Colon (tissue), 2 donors: Measurements from ENCODE around the gene GALNT14.

ENCODE experiments used
- FAIRE-seq: peaks from 2 replicates; lab custom pipeline; 2012; peaks lifted over from hg19 to GRCh38; lab: Jason Lieb, UNC
- donor health status: control.
- donor health status: control.

The GALNT14 gene

GRCh38 chr2:31008561-31009114 is 129.6 kb downstream of the GALNT14 start:
- FAIRE-seq: no peak

GRCh38 chr2:31004257-31004656 is 134.0 kb downstream of the GALNT14 start:
- FAIRE-seq: no peak

GRCh38 chr2:31003749-31004148 is 134.5 kb downstream of the GALNT14 start:
- FAIRE-seq: no peak

GRCh38 chr2:31002537-31003150 is 135.6 kb downstream of the GALNT14 start:
- no peak for FAIRE-seq

- FAIRE-seq: no peak
Observed at GRCh38 chr2:31000970-31001369, 137.3 kb downstream of the GALNT14 start.

GRCh38 chr2:30998672-30999071 is 139.6 kb downstream of the GALNT14 start:
- no peak for FAIRE-seq

- no peak for FAIRE-seq
Observed at GRCh38 chr2:30997979-30998378, 140.3 kb downstream of the GALNT14 start.

DNA sequence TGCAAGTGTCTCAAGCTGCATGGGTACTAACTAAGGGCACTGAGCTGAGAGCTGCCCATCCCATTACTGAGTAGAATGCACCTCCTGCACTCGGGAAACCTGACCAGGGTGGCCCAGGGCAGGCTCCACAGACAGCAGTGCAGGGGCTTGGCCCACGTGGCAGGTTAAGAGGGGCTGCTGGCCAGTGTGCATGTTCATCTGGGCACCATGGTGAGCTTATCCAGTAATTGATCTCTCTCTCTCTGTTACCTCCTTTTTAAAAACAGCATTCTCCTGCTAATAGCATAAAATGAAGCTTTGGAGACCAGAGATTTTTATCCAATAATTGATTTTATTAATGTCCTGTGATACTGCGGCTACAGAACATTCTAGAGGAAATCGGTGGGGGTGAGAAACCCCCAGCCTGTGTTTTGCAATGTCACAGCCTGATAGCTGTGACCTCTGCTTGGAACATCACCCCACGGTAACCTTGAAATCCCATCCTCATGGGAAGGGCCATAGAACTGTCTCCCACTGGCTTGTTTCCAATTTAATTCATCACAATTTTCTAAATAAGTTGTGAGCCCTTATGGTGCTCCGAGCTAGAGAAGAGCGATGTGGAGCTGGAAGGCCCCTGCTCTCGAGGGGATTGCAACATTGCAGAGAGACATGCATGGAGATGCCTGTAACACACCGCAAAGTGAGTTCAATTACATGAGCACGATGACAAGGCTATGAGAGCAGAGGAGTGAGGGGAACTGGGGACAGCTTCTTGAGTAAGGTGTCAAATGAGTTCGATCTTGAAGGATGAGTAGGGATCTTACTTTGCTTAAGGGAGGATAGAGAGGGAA is 143.8 kb downstream of the GALNT14 start:
- FAIRE-seq: no peak

- FAIRE-seq: no peak
Observed at GRCh38 chr2:30992781-30993180, 145.5 kb downstream of the GALNT14 start.

DNA sequence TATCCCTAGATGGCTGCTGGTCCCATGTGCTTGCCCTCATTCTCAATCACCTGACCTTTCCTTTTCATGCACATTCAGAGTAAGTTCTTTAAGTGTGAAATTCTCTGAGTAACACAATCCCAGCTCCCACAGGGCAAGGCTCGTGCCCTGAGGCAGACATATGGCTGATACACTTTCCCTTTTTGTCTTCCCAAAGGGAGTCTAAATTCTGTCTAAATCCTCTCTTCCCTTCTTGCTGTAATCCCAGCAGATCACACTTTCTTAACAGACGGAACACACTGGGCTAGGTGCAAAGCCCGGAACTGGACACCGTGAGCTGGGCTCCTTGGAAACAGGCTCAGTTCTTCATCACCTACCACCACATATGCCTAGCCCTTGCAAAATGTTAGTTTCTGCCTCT is 147.6 kb downstream of the GALNT14 start:
- FAIRE-seq: no peak

- FAIRE-seq: no peak
Observed at GRCh38 chr2:30990176-30990575, 148.1 kb downstream of the GALNT14 start.

DNA sequence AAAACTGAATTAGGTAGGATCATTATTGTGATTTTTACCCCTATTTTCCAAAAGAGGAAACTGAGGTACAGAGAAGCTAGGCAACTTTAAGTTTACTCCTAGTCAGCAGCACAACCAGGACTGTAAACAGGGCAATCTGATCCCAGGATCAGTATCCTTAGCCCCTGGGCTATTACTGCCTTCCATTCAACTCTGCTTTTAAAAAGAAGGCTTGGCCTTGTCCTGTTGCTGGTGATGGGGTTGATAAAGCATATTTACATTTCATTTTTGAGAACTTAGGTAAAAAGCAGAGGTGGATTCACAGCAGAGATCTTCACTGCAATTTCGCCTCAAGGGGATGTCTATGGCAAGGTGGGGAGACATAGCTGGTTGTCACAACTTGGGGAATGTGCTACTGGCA is 148.5 kb downstream of the GALNT14 start:
- no peak for FAIRE-seq

- no peak for FAIRE-seq
Observed at GRCh38 chr2:30987566-30987965, 150.7 kb downstream of the GALNT14 start.

DNA sequence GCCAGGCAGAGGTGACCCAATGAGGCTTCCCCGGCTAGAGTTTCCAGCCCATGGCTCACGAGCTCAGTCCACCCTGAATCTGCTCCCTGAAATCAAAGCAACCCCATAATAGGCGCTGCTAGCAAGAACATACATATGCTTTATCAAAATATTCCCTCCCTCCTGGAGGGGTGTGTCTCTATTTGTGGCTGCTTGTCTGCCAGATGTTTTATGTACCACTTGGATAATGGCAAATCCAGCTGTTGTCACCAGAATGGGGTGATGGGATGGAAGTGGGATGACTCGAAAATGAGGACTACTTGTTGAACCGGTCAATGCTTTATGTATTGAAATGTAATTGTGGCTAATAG is 152.0 kb downstream of the GALNT14 start:
- no peak for FAIRE-seq

DNA sequence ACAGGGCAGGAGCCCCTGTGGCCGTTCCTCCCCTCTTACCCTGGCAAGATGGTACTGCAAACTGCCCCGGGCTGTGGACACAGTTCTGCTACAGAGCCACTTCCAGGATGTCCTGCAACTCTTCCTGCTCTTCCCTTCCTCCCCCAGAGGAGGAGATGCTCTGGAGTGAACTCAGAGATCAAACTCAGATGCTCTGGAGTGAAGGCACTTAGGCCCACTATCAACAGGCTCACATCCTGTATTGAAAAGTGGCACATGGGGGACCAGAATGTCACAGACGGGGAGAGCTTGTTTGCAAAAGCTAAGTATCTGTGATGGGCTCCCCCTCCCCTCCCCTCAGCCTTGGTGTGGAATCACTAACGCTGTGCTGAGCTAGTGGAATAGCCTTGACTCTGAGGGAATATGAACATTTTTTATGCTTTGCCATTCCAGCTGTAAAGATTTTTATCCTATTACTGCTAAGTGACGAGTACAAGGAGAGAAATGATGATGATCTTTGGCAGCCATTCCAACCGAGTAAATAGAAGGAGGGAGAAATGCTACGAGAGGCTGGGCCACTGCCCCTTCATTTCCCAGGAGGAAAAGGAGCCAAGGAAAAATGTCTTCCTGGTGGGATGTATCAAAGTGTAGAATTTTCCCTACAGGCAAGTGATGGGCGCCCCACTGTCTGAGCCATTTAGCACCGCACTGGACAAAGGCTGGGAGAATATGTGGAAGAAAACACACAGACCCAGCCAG is 152.6 kb downstream of the GALNT14 start:
- no peak for FAIRE-seq

GRCh38 chr2:30984148-30984547 is 154.1 kb downstream of the GALNT14 start:
- FAIRE-seq: no peak

DNA sequence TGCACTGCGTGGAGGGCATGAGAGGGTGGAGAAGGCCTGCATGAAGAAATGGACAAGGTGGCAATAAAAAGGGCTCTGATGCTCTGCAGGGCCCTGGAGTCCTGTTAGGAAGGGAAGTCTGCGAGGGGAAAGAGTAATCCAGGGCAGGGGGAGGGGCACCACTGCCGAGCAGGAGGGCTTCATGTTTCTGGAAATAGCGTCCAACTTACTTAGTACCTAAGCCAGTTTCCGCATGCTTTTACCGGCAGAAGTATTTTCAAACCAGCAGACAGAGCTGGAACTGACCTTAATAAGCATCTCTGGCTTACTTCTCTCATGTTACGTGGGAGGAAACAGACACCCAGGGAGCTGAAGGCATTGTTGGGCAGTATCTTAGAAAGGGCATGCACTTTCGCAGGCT is 156.7 kb downstream of the GALNT14 start:
- FAIRE-seq: no peak

DNA sequence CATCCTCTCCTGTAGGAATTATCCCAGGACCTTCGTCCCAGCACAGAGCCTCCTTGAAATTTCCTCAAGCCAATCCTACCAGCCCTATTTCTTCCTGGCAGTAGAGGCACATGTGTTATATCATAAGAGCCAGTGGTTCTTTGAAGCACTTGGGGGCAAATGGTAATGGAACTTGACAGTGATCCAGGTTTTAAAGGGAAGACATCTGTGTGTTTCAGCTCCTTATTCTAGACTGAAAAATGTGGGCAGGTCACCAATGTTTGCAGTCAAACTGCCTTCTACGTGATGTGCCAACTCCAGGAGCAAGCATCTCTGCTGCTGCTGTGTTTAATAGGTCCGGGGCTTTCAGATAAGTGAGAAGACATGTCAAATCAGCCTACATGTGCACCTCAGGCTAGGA is 157.1 kb downstream of the GALNT14 start:
- FAIRE-seq: no peak

DNA sequence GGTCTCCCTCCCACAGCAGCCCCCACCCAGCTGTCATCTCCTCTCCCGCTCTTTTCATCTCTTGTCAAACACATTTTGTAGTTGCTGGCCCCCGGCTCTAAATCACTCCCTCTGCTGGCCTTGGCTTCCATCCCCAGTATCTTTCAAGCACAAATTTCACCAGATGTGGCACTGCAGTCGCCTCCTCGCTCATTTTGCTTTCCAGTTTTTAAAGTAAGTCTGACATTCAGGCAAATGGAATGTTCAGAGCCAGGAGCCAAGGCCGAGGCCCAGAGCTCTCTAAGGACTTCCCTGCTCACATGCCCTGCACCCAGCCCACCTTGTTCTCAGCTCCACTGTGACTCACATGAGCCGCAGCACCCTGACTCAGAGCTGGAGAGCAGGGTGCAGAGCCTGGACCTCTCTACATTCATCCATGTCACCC is 158.4 kb downstream of the GALNT14 start:
- no peak for FAIRE-seq

- FAIRE-seq: no peak
Observed at GRCh38 chr2:30978854-30979253, 159.4 kb downstream of the GALNT14 start.

- FAIRE-seq: no peak
Observed at GRCh38 chr2:30978044-30978443, 160.2 kb downstream of the GALNT14 start.

DNA sequence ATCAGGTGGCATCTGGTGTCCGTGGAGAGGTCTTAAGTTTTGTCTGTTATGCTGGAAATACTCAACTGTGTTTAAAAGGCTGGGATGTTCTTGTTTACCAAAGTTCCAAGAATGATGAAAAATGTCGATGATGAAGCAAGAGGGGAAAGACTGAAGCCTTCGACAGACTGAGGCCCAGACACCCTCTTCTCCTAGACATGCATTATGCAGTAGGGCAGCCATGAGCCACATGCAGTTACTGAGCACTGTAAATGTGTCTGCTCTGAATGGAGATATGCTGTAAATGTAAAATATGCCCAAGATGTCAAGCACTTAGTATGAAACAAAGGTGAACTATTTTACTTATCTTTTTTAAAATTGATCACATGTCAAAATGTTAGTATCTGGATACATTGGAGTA is 163.1 kb downstream of the GALNT14 start:
- no peak for FAIRE-seq

DNA sequence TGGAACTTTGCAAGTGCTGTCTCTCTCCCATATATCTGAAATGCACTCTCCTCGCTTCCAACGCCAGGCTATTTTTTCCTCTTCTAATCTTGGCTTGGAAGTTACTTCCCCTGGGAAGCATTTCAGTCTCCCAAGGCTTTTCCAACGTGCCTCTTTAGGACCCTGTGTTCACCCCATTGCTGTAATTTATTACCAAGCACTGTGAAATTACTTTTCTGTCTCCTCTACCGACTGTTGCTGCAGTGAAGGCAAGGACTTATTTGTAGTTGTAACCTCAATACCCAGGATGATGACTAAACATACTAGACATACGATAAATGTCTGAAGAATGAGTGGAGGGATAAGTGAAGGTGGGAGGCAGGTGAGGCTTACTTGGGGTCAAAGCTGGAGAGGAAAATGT is 163.7 kb downstream of the GALNT14 start:
- FAIRE-seq: no peak
